ENCODE measurements around the gene SLC7A9. TPM values are rescaled to one million over a fixed set of nuclear protein-coding genes. Genes with fewer than 3 reads are reported as not detected.
A peak's percentile ranks its signal among the peaks of the same experiment; 100 is the strongest.

SLC7A9 gene
- total and polyA plus RNA-seq, 2 of the 13 experiments (the other 11 are each of a cell fraction or from before 2014, with no cell fraction given), result 4.7 to 8.3 TPM

DNA sequence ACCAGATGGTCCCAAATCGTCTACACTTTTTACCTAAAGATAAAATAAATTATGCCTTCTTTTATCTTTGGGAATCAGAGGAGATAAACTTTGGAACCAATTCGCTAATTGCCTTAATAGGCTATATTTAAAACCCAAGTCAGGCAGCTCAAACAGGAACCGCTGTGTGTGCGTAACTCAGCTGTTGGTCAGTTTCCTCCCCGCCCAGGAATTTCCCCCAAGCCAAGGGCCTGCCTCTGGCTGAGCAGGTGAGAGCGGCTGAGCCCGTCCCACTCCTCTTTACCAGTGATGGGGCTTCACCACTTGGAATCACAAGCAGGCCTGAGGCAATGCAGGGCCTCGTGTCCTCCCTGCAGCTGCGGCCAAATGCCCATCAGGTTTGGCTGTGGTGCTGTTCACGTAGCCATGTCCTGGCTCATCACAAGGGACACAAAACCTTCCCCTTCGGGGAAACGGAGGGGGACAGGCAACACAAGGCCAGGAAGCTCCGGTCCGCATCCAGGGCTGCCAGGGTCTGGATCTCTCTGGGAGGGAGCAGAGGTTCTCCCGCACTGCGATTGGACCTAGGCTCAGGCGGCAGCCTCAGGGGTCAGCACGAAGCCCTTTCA, 503 bp upstream of the SLC7A9 start (continued):
- TF ChIP-seq, protein P1, sequence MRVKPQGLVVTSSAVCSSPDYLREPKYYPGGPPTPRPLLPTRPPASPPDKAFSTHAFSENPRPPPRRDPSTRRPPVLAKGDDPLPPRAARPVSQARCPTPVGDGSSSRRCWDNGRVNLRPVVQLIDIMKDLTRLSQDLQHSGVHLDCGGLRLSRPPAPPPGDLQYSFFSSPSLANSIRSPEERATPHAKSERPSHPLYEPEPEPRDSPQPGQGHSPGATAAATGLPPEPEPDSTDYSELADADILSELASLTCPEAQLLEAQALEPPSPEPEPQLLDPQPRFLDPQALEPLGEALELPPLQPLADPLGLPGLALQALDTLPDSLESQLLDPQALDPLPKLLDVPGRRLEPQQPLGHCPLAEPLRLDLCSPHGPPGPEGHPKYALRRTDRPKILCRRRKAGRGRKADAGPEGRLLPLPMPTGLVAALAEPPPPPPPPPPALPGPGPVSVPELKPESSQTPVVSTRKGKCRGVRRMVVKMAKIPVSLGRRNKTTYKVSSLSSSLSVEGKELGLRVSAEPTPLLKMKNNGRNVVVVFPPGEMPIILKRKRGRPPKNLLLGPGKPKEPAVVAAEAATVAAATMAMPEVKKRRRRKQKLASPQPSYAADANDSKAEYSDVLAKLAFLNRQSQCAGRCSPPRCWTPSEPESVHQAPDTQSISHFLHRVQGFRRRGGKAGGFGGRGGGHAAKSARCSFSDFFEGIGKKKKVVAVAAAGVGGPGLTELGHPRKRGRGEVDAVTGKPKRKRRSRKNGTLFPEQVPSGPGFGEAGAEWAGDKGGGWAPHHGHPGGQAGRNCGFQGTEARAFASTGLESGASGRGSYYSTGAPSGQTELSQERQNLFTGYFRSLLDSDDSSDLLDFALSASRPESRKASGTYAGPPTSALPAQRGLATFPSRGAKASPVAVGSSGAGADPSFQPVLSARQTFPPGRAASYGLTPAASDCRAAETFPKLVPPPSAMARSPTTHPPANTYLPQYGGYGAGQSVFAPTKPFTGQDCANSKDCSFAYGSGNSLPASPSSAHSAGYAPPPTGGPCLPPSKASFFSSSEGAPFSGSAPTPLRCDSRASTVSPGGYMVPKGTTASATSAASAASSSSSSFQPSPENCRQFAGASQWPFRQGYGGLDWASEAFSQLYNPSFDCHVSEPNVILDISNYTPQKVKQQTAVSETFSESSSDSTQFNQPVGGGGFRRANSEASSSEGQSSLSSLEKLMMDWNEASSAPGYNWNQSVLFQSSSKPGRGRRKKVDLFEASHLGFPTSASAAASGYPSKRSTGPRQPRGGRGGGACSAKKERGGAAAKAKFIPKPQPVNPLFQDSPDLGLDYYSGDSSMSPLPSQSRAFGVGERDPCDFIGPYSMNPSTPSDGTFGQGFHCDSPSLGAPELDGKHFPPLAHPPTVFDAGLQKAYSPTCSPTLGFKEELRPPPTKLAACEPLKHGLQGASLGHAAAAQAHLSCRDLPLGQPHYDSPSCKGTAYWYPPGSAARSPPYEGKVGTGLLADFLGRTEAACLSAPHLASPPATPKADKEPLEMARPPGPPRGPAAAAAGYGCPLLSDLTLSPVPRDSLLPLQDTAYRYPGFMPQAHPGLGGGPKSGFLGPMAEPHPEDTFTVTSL (CRISPR knock-in tag; IDR thresholded peaks at IDR 0.05; ENCODE audit: borderline replicate concordance), result no peak
- TF ChIP-seq, protein P2, sequence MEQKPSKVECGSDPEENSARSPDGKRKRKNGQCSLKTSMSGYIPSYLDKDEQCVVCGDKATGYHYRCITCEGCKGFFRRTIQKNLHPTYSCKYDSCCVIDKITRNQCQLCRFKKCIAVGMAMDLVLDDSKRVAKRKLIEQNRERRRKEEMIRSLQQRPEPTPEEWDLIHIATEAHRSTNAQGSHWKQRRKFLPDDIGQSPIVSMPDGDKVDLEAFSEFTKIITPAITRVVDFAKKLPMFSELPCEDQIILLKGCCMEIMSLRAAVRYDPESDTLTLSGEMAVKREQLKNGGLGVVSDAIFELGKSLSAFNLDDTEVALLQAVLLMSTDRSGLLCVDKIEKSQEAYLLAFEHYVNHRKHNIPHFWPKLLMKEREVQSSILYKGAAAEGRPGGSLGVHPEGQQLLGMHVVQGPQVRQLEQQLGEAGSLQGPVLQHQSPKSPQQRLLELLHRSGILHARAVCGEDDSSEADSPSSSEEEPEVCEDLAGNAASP (CRISPR knock-in tag; IDR thresholded peaks at IDR 0.05; ENCODE audit: borderline replicate concordance), result no peak
- TF ChIP-seq, protein P3, sequence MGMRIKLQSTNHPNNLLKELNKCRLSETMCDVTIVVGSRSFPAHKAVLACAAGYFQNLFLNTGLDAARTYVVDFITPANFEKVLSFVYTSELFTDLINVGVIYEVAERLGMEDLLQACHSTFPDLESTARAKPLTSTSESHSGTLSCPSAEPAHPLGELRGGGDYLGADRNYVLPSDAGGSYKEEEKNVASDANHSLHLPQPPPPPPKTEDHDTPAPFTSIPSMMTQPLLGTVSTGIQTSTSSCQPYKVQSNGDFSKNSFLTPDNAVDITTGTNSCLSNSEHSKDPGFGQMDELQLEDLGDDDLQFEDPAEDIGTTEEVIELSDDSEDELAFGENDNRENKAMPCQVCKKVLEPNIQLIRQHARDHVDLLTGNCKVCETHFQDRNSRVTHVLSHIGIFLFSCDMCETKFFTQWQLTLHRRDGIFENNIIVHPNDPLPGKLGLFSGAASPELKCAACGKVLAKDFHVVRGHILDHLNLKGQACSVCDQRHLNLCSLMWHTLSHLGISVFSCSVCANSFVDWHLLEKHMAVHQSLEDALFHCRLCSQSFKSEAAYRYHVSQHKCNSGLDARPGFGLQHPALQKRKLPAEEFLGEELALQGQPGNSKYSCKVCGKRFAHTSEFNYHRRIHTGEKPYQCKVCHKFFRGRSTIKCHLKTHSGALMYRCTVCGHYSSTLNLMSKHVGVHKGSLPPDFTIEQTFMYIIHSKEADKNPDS (CRISPR knock-in tag; IDR thresholded peaks at IDR 0.05), result no peak
- TF ChIP-seq ZNF850 (CRISPR knock-in tag; conservative IDR thresholded peaks at IDR 0.05) (no peak), AGO2 (optimal IDR thresholded peaks at IDR 0.05; ENCODE audit: low read depth, low read length) (no peak), NRL (CRISPR knock-in tag; IDR thresholded peaks at IDR 0.05; ENCODE audit: borderline replicate concordance) (peak; percentile 65), SP4 (CRISPR knock-in tag; IDR thresholded peaks at IDR 0.05) (peak; percentile 55; the same call in 1 of the 2 replicates), TRIM24 (CRISPR knock-in tag; IDR thresholded peaks at IDR 0.05) (no peak), ZBTB3 (CRISPR knock-in tag; IDR thresholded peaks at IDR 0.05; ENCODE audit: borderline replicate concordance, low read depth) (no peak), MED13 (CRISPR knock-in tag; IDR thresholded peaks at IDR 0.05) (no peak), NFE2 (CRISPR knock-in tag; IDR thresholded peaks at IDR 0.05) (no peak)
- TF ChIP-seq, protein P4, sequence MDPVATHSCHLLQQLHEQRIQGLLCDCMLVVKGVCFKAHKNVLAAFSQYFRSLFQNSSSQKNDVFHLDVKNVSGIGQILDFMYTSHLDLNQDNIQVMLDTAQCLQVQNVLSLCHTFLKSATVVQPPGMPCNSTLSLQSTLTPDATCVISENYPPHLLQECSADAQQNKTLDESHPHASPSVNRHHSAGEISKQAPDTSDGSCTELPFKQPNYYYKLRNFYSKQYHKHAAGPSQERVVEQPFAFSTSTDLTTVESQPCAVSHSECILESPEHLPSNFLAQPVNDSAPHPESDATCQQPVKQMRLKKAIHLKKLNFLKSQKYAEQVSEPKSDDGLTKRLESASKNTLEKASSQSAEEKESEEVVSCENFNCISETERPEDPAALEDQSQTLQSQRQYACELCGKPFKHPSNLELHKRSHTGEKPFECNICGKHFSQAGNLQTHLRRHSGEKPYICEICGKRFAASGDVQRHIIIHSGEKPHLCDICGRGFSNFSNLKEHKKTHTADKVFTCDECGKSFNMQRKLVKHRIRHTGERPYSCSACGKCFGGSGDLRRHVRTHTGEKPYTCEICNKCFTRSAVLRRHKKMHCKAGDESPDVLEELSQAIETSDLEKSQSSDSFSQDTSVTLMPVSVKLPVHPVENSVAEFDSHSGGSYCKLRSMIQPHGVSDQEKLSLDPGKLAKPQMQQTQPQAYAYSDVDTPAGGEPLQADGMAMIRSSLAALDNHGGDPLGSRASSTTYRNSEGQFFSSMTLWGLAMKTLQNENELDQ (CRISPR knock-in tag; IDR thresholded peaks at IDR 0.05; ENCODE audit: borderline replicate concordance), result no peak
- TF ChIP-seq, protein P5, sequence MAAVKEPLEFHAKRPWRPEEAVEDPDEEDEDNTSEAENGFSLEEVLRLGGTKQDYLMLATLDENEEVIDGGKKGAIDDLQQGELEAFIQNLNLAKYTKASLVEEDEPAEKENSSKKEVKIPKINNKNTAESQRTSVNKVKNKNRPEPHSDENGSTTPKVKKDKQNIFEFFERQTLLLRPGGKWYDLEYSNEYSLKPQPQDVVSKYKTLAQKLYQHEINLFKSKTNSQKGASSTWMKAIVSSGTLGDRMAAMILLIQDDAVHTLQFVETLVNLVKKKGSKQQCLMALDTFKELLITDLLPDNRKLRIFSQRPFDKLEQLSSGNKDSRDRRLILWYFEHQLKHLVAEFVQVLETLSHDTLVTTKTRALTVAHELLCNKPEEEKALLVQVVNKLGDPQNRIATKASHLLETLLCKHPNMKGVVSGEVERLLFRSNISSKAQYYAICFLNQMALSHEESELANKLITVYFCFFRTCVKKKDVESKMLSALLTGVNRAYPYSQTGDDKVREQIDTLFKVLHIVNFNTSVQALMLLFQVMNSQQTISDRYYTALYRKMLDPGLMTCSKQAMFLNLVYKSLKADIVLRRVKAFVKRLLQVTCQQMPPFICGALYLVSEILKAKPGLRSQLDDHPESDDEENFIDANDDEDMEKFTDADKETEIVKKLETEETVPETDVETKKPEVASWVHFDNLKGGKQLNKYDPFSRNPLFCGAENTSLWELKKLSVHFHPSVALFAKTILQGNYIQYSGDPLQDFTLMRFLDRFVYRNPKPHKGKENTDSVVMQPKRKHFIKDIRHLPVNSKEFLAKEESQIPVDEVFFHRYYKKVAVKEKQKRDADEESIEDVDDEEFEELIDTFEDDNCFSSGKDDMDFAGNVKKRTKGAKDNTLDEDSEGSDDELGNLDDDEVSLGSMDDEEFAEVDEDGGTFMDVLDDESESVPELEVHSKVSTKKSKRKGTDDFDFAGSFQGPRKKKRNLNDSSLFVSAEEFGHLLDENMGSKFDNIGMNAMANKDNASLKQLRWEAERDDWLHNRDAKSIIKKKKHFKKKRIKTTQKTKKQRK (IDR thresholded peaks at IDR 0.05; ENCODE audit: low read length), result no peak
